Measurements from ENCODE around the gene AGAP1. TPM values are rescaled to one million over a fixed set of nuclear protein-coding genes. Genes with fewer than 3 reads are reported as not detected.

AGAP1 gene
- polyA plus RNA-seq, 1 donor from 2014 or later = 17.4 TPM

DNA sequence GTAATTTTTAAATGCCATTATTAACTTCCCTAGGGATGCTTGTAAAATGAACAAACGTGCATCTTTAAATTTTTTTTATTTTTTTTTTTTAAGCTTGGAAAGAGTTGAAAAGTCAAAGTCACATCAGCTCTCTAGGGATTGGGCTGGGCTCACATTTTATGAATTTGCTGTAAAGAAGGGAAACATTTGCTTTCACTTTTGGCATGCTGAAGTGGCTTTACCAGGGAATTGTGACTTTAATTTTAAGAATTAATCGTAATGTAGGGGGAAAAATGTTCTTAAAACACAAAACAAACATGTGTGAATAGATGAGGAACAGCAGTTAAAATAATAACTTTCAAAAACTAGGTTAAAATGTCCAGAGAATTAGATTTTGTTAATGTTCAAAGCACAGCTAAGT lies 123.0 kb downstream of the AGAP1 start:
- Histone ChIP-seq H3K9me3 (ENCODE audit: low read length) (no peaks in the 10 kb centered on the region), H2AFZ (ENCODE audit: low read depth, low read length) (no peak overlapping the region), H3K36me3 (ENCODE audit: insufficient read depth, low read length) (no peaks in the 10 kb centered on the region), H3K4me2 (ENCODE audit: low read length) (no peak overlapping the region), H3K9ac (ENCODE audit: low read length) (no peak overlapping the region), H3K79me2 (replicated peaks; ENCODE audit: insufficient read depth, low read length) (peaks cover 6% of the 10 kb centered on the region), H4K20me1 (ENCODE audit: insufficient read depth) (no peaks in the 10 kb centered on the region), H3K4me3 (ENCODE audit: low read length) (no peak overlapping the region), H3K9me2 (ENCODE audit: insufficient read depth, low read length) (no peaks in the 10 kb centered on the region), H3K27me3 (ENCODE audit: insufficient read depth, low read depth, low read length) (no peaks in the 10 kb centered on the region), H3K27ac (ENCODE audit: low read length) (no peak overlapping the region), H3F3A (ENCODE audit: insufficient read depth, low read length, poor library complexity, severe bottlenecking) (peaks cover 3% of the 10 kb centered on the region)
- TF ChIP-seq RAD21 (conservative IDR thresholded peaks at IDR 0.05) (no peak), TAF1 (IDR thresholded peaks at IDR 0.05; ENCODE audit: low read depth) (no peak), EP300 (conservative IDR thresholded peaks at IDR 0.05; ENCODE audit: poor library complexity, severe bottlenecking) (no peak), SMC3 (conservative IDR thresholded peaks at IDR 0.05; ENCODE audit: poor library complexity) (no peak)
- TF ChIP-seq, protein P1, sequence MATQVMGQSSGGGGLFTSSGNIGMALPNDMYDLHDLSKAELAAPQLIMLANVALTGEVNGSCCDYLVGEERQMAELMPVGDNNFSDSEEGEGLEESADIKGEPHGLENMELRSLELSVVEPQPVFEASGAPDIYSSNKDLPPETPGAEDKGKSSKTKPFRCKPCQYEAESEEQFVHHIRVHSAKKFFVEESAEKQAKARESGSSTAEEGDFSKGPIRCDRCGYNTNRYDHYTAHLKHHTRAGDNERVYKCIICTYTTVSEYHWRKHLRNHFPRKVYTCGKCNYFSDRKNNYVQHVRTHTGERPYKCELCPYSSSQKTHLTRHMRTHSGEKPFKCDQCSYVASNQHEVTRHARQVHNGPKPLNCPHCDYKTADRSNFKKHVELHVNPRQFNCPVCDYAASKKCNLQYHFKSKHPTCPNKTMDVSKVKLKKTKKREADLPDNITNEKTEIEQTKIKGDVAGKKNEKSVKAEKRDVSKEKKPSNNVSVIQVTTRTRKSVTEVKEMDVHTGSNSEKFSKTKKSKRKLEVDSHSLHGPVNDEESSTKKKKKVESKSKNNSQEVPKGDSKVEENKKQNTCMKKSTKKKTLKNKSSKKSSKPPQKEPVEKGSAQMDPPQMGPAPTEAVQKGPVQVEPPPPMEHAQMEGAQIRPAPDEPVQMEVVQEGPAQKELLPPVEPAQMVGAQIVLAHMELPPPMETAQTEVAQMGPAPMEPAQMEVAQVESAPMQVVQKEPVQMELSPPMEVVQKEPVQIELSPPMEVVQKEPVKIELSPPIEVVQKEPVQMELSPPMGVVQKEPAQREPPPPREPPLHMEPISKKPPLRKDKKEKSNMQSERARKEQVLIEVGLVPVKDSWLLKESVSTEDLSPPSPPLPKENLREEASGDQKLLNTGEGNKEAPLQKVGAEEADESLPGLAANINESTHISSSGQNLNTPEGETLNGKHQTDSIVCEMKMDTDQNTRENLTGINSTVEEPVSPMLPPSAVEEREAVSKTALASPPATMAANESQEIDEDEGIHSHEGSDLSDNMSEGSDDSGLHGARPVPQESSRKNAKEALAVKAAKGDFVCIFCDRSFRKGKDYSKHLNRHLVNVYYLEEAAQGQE (IDR thresholded peaks at IDR 0.05; ENCODE audit: borderline replicate concordance) = no peak

DNA sequence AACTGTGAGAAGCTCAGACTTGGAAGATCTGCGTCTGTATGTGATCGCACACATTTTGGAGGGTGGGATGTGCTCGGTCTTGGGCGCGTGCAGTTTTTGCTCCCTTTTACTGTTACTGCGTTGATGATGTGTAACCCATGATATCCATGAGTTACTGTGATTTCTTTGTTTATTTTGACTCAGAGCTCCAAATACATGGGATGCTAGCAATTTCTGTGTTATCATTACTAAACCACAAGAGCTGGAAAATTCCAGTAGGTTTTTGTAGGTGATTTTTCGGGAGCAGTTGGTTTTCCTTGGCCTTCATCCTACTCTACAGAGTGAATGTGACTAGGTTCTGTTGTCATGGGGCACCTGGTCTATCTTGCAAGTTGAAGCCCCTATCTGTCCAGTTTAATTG lies 124.2 kb downstream of the AGAP1 start:
- no peaks in the 10 kb centered on the region for H3K9me2 ChIP-seq (ENCODE audit: insufficient read depth, low read length)
- no peak overlapping the region for H3K27ac ChIP-seq (ENCODE audit: low read length)
- H3K4me2 ChIP-seq (ENCODE audit: low read length) = no peak overlapping the region
- no peaks in the 10 kb centered on the region for H3K27me3 ChIP-seq (ENCODE audit: insufficient read depth, low read depth, low read length)
- H3K4me3 ChIP-seq (ENCODE audit: low read length) = no peak overlapping the region
- H3K9ac ChIP-seq (ENCODE audit: low read length) = no peak overlapping the region
- H3K79me2 ChIP-seq (replicated peaks; ENCODE audit: insufficient read depth, low read length) = peaks cover 6% of the 10 kb centered on the region
- H4K20me1 ChIP-seq (ENCODE audit: insufficient read depth) = no peaks in the 10 kb centered on the region
- no peaks in the 10 kb centered on the region for H3F3A ChIP-seq (ENCODE audit: insufficient read depth, low read length, poor library complexity, severe bottlenecking)
- no peak overlapping the region for H2AFZ ChIP-seq (ENCODE audit: low read depth, low read length)
- H3K9me3 ChIP-seq (ENCODE audit: low read length) = no peaks in the 10 kb centered on the region
- no peaks in the 10 kb centered on the region for H3K36me3 ChIP-seq (ENCODE audit: insufficient read depth, low read length)
- no peak for TF ChIP-seq RAD21 (conservative IDR thresholded peaks at IDR 0.05)
- TF ChIP-seq TAF1 (IDR thresholded peaks at IDR 0.05; ENCODE audit: low read depth) = no peak
- TF ChIP-seq EZH2 (IDR thresholded peaks at IDR 0.05; ENCODE audit: borderline replicate concordance, insufficient read depth, low read length, poor library complexity, severe bottlenecking) = no peak
- TF ChIP-seq EP300 (conservative IDR thresholded peaks at IDR 0.05; ENCODE audit: poor library complexity, severe bottlenecking) = no peak
- TF ChIP-seq MXI1 (conservative IDR thresholded peaks at IDR 0.05; ENCODE audit: poor library complexity, severe bottlenecking) = no peak
- no peak for TF ChIP-seq SMC3 (conservative IDR thresholded peaks at IDR 0.05; ENCODE audit: poor library complexity)
- TF ChIP-seq, protein P1 (IDR thresholded peaks at IDR 0.05; ENCODE audit: borderline replicate concordance) = no peak
- TF ChIP-seq POLR2AphosphoS5 (IDR thresholded peaks at IDR 0.05) = no peak

Measured in neural cell (in vitro differentiated cells).